Adrenal gland (tissue), 12 donors: Measurements from ENCODE around the gene RAB30. TPM values are rescaled to one million over a fixed set of nuclear protein-coding genes. Genes with fewer than 3 reads are reported as not detected.

Source experiments
- DNase-seq, 7 donors: peaks; one replicate each; pipeline ENCODE4 v3.0.0-alpha.2; 2019 to 2020
- H3K27ac ChIP-seq, 5 donors: fragments of 200-600 bp; sonication (generic) in 4 of 5; 1 replicate in 3 of 5; 2 replicates in 2 of 5; pipeline versions ENCODE4 v1.5.1 to v1.8.0; 2016 to 2020; ENCODE audit warnings: mild to moderate bottlenecking in 1 of 5
- H3K27me3 ChIP-seq: fragments of 200-600 bp; 2 replicates; pipeline ENCODE4 v1.8.0; 2021
- H3K36me3 ChIP-seq, 2 donors: fragments of 200-600 bp; replicated peaks in 1 of 2; 1 replicate in 1 of 2; 2 replicates in 1 of 2; pipeline versions ENCODE4 v1.5.1 to v1.8.0; 2018 to 2022
- H3K4me1 ChIP-seq, 2 donors: fragments of 200-600 bp; replicated peaks in 1 of 2; 1 replicate in 1 of 2; 2 replicates in 1 of 2; pipeline versions ENCODE4 v1.5.1 to v1.8.0; 2018 to 2021
- H3K4me3 ChIP-seq, 4 donors: fragments of 200-600 bp; sonication (generic) in 3 of 4; one replicate each; pipeline ENCODE4 v1.5.1; 2016 to 2018
- H3K9me3 ChIP-seq, 3 donors: fragments of 200-600 bp; sonication (generic) in 1 of 3; replicated peaks in 1 of 3; 1 replicate in 2 of 3; 2 replicates in 1 of 3; pipeline versions ENCODE4 v1.5.1 to v1.8.0; 2016 to 2021
- CTCF ChIP-seq, 6 experiments: fragments of 450-650 bp in 4 of 6; fragments of 200-600 bp in 2 of 6; sonication (generic) in 1 of 6; IDR thresholded peaks; 1 replicate in 5 of 6; 2 replicates in 1 of 6; pipeline versions ENCODE4 v1.5.1 to v1.8.0; 2016 to 2021; ENCODE audit warnings: antibody characterized with exemption in 6 of 6, mild to moderate bottlenecking in 2 of 6, moderate library complexity in 1 of 6
- POLR2A ChIP-seq, 2 donors: fragments of 450-650 bp; IDR thresholded peaks; one replicate each; pipeline ENCODE4 v1.6.1; 2017; ENCODE audit warnings: antibody characterized with exemption in 2 of 2, mild to moderate bottlenecking in 2 of 2, moderate library complexity in 1 of 2
- WGBS, 4 donors: extraction: QIAGEN DNeasy Blood & Tissue Kit in 2 of 4; methylation state at CpG; one replicate each; pipeline versions ENCODE4 v1.1.5 to v1.1.7; 2013 to 2017; 5-methylcytosine and 5-hydroxymethylcytosine counted together
- intact Hi-C, 2 donors: fragments of 100-400 bp; cut with DNase I; formaldehyde crosslinking; loops; one replicate each; pipeline versions ENCODE4 v1.14.1 to v1.15.0; 2022 to 2023
- polyA plus RNA-seq, 3 donors: library from polyadenylated mRNA; stranded (reverse); fragments of 200-250 nt in 2 of 3; fragments of 350-450 nt in 1 of 3; fragmentation: Illumina TruSeq in 1 of 3; extraction: RNeasy Lipid Tissue Mini Kit (QIAGEN cat#74804) in 1 of 3; gene quantifications; one replicate each; pipeline ENCODE4 v1.2.3, GENCODE V29; 2013 to 2014
- total RNA-seq, 9 donors: library from RNA; depleted of rRNA in 4 of 9; stranded (reverse); fragments of >200 nt in 4 of 9; fragments of 120-200 nt in 1 of 9; fragmentation: NEBNext Ultra II Directional in 1 of 9; extraction: Animal tissue kit (Norgen Biotek cat#: 25700) in 1 of 9; gene quantifications; one replicate each; pipeline versions ENCODE4 v1.1.0 to v1.2.4, GENCODE V29; 2013 to 2023
- donor health status: healthy with polysubstance abuse.
- donor health status: Bipolar disorder and iron deficiency.
- donor health status: DM: yes; HTN: yes; CAD: no.
- donor health status: DM: no; HTN: no; CAD: no.
- donor health status: DM: no; HTN: no; CAD: no.
- donor health status: DM: yes; HTN: yes; CAD: no.

The RAB30 gene
- total and polyA plus RNA-seq, 12 donors, result 5.1 to 69.4 (median 41.7) TPM

DNA sequence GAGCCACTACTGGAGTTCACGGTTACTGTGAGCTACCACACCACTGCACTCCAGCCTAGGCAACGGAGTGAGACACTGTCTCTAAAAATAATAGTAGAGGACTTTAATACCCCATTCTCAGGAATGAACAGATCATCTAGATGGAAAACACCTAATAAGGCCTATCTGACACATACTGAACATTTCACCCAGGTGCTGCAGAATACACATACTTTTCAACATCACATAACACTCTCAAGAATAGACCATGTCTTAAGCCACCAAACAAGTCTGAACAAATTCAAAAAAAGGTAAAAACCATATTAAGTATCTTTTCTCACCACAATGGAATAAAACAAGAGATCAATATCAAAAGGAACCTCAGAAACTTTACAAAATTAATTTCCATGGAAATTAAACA is 132.2 kb downstream of the RAB30 start:
- DNase-seq, result no peak
- H3K36me3 ChIP-seq, result no peaks in the 10 kb centered on the region
- no peak for TF ChIP-seq POLR2A (IDR thresholded peaks at IDR 0.05)
- no peak for TF ChIP-seq CTCF (IDR thresholded peaks at IDR 0.05)
- H3K27ac ChIP-seq, result no peak overlapping the region
- no peak overlapping the region for H3K4me3 ChIP-seq
- H3K9me3 ChIP-seq, result no peaks in the 10 kb centered on the region
- H3K27me3 ChIP-seq, result no peaks in the 10 kb centered on the region
- intact Hi-C loops, result no loop called here
- WGBS, 4 donors, result 95 to 100% (median 99%) methylated on average over 2 of the region's 2 CpGs
- no peaks in the 10 kb centered on the region for H3K4me1 ChIP-seq

- Histone ChIP-seq H3K27ac (no peak overlapping the region), H3K4me1 (no peaks in the 10 kb centered on the region), H3K27me3 (no peaks in the 10 kb centered on the region), H3K9me3 (no peaks in the 10 kb centered on the region), H3K36me3 (no peaks in the 10 kb centered on the region), H3K4me3 (no peak overlapping the region)
- no peak for TF ChIP-seq POLR2A (IDR thresholded peaks at IDR 0.05)
- TF ChIP-seq CTCF (IDR thresholded peaks at IDR 0.05), result no peak
- 94 to 98% (median 95%) methylated on average over 2 of the region's 2 CpGs for WGBS, 4 donors
- intact Hi-C loops, result no loop called here
- DNase-seq, result no peak
Observed at GRCh38 chr11:82937554-82937953, 134.1 kb downstream of the RAB30 start.

GRCh38 chr11:82936261-82936660 is 135.4 kb downstream of the RAB30 start:
- Histone ChIP-seq H3K4me1 (no peaks in the 10 kb centered on the region), H3K27ac (no peak overlapping the region), H3K27me3 (no peaks in the 10 kb centered on the region), H3K9me3 (no peaks in the 10 kb centered on the region), H3K36me3 (no peaks in the 10 kb centered on the region), H3K4me3 (no peak overlapping the region)
- DNase-seq, result no peak
- intact Hi-C loops, result no loop called here
- WGBS, 4 donors, result 91 to 100% (median 94%) methylated on average over 3 of the region's 3 CpGs
- no peak for TF ChIP-seq CTCF (IDR thresholded peaks at IDR 0.05)
- TF ChIP-seq POLR2A (IDR thresholded peaks at IDR 0.05), result no peak

- intact Hi-C loops, result no loop called here
- no peak for DNase-seq
- no peak for TF ChIP-seq POLR2A (IDR thresholded peaks at IDR 0.05)
- TF ChIP-seq CTCF (IDR thresholded peaks at IDR 0.05), result no peak
- H3K4me1 ChIP-seq, result no peaks in the 10 kb centered on the region
- H3K9me3 ChIP-seq, result no peaks in the 10 kb centered on the region
- no peak overlapping the region for H3K27ac ChIP-seq
- H3K4me3 ChIP-seq, result no peak overlapping the region
- no peaks in the 10 kb centered on the region for H3K36me3 ChIP-seq
- 86 to 97% (median 96%) methylated on average over 1 of the region's 1 CpG for WGBS, 4 donors
- no peaks in the 10 kb centered on the region for H3K27me3 ChIP-seq
Observed at GRCh38 chr11:82932564-82932963, 139.1 kb downstream of the RAB30 start.
